Measurements from ENCODE around the gene RTP1.

RTP1 gene

DNA sequence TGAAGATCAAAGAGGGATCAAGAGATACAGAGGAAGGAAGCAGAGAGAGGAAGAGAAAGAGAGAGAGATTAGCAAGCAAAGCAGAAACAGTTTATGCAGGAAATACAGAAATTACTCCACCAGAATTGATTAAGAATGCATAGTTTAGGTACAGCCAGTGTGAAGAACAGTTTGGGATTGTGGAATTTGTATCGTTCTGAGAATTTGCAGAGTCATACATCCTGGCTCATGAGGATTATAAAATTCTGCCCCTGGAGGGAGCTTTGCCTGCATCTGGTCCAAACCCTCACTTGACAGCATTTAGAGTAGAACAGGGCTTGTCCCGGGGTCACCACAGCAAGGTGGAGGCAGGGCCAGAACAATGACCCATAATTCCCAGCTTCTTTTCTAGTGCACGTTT lies 50.1 kb downstream of the RTP1 start:
- no peak for DNase-seq (ENCODE audit: low read depth)
- TF ChIP-seq, protein P1, sequence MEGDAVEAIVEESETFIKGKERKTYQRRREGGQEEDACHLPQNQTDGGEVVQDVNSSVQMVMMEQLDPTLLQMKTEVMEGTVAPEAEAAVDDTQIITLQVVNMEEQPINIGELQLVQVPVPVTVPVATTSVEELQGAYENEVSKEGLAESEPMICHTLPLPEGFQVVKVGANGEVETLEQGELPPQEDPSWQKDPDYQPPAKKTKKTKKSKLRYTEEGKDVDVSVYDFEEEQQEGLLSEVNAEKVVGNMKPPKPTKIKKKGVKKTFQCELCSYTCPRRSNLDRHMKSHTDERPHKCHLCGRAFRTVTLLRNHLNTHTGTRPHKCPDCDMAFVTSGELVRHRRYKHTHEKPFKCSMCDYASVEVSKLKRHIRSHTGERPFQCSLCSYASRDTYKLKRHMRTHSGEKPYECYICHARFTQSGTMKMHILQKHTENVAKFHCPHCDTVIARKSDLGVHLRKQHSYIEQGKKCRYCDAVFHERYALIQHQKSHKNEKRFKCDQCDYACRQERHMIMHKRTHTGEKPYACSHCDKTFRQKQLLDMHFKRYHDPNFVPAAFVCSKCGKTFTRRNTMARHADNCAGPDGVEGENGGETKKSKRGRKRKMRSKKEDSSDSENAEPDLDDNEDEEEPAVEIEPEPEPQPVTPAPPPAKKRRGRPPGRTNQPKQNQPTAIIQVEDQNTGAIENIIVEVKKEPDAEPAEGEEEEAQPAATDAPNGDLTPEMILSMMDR (IDR thresholded peaks at IDR 0.05; ENCODE audit: low read length, missing control alignments), result no peak
- H3K4me3 ChIP-seq (replicated peaks; ENCODE audit: low read depth, low read length), result no peak overlapping the region

Data from fibroblast of pulmonary artery (primary cell).